D341Med (cell line): Measurements from ENCODE around the gene CDKAL1.
"Not testable (repeated sequence)": the region's sequence is repeated elsewhere in the genome, so short reads cannot be mapped to it uniquely, and the experiment has no call there.

ENCODE experiments used
- DNase-seq: peaks from one replicate; pipeline ENCODE4 v3.0.0; 2012; ENCODE audit warnings: low spot score

The CDKAL1 gene

DNA sequence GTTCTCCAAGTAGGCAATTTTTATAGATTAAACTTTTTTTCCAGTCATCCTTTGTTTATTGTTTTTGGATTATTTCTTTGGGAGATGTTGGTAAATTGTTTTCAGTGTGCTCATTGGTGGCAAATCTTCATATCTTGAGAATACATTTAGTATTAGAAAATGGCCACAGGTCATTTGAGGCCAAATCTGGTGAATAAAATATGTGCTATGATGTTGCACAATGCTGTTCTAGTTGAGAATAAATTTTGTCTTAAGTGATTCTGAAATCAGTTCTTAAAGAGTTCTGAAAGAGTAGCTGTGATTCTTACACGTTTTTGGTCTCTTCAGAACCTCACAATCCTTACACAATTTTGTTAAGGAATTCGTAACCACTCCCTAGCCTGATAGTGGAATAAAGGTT, 20.1 kb downstream of the CDKAL1 start:
- DNase-seq: no peak

DNA sequence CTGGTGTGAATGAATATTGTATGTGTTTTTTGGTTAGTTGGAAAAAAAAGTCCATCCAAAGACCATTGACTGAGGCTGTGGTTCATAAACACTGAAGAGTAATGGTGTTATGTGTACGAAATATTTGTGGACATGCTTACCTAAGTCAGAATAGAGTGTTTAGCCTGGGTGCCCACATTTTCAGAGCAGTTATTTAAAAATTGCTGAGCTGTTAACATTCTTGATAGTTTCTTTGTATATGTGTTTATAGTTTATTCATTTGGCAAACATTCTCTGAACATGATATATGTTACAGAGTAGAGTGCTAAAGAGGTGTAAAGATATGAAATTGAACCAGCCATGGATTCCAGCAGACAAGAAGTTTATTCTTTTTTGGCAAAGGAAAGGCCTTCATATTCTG, 20.6 kb downstream of the CDKAL1 start:
- DNase-seq: no peak

DNA sequence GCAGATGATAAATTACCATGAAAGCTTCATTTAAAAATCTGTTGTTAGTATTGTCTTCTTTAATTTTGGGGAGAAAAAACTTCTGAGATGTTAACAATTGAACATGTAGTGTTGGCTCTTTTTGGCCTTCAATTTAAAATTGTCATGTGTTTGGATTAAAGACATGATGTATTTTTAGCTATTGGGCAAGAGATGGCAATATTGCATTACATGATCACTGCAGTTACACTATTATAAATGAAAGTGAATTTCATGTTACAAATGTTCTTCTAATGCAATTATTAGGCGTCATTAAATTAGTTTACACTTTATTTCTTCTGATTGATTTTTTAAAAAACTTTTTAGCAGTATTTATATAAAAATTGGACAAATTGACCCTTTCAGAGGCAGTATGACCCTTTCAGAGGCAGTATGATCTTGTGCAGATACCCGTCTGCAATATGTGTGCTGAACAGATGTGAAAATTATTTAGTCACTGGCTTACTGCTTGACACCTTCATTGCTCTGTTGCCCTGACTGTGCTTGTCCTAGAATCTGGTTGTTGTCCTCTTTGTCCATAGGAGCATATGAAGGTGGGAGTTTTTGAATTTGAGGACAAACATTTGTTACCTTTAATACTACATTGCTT, 25.8 kb downstream of the CDKAL1 start:
- no peak for DNase-seq

DNA sequence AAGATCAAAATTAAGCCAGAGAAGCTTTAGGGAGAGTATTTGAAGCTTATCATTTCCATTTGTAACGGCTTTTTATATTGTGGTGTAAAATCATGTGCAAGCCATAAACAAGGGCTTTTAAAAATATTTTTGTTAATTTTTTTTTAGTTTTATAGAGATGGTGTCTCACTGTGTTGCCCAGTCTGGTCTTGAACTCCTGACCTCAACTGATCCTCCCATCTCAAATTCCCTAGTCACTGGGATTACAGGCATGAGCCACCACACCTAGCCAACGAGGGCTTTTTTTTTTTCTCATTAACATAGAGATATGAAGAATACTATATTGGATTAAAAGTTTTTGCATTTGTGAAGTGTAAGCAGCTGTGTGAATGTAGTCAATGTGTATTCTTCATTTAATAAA, 29.1 kb downstream of the CDKAL1 start:
- no peak for DNase-seq

DNA sequence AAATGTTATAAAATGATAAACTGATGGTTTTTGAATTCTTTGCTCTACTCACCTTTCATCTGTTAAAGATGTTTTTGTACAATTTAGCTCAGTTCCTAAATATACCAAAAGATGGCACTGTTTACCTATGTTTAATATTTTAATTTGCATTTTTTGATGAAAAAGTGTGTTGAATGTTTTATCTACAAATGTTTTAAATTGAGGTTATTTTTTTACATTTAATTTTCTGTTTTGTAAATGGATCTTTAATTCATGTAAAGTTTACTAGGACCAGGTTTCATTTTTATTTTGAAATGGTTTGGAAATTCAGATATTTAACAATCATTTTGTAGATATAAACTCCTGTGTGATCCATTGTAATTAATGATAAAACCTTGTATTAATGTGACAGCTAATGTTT, 30.0 kb downstream of the CDKAL1 start:
- DNase-seq: no peak

DNA sequence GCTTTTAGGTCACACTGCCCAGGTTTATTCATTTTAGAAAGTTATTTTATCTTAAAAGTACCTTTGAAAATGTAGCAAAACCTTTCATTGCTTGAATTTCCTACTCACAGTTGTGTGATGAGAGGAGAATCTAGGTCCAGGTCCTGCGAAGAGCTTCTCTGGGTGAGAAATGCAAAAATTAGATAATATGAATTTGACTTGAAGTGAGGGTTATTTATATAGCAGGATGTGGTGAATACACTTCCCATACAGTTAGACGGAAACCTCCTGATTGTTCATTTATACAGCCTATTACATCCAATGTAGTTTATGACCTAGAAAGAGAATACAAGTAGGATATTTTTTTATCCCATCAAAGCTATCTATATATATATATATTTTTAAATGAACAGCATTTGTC, 30.5 kb downstream of the CDKAL1 start:
- DNase-seq: no peak

DNA sequence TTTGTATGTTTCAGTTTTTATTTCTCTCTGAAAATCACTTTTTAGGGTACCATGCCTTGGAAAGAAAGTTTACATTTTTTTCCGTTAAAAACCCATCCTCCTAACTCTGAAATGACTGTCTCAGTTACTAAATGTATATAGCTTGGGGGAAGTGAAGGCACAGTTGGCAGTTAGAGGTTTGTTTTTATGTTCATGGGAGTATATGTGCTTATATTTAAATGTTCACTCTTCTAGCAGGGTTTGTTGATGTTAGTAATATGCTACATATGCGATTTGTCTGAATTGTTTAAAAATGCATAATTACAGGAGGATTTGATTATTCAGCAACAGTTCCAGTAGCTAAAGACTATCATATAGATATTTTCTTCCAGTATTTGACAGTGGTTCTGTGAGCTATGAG, 31.1 kb downstream of the CDKAL1 start:
- DNase-seq: no peak

DNA sequence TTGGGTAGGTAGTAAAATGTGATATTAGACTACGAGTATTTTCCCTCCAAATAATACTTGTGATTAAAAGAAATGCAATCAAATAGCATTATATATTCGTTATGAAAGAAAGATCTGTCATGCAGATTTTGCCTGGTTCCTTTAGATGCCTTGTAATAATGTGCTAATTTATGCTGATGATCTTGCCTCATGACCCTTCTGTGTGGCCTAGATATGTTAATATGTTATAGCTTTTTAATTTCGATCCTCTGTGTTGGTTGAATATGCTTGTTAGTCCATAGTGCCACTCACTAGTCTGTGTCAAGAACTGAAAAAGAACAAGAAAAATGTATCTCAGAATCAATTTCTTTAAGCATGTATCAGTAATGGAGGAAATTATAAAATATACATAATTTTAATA, 31.9 kb downstream of the CDKAL1 start:
- DNase-seq: no peak

DNA sequence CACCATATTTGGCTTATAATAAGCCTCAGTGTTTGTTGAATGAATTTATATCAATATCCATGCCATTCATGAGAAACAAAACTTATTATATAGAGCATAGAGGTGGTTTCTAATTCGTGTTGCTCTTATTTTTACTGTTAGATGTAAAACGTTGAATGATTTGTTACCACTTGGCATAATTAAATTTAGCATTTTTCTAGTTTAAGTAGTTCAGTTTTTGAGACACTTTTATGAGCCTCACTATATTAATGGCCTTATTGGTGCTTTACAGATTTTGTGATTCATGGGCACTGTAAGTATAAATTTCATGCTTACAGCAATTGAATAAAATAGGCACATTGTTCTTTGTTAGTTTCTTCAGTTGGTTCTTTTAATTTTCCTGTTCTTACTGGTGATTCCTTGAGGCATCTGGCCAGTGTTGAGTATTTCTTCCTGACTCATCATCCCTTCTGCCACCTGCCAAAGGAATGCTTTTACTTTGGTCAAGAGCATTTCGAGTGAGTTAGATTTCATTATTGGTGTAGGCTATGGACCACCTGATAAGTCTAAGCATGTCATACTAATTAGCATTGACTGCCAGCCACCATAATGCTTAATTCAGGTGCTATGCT, 34.8 kb downstream of the CDKAL1 start:
- DNase-seq: no peak

DNA sequence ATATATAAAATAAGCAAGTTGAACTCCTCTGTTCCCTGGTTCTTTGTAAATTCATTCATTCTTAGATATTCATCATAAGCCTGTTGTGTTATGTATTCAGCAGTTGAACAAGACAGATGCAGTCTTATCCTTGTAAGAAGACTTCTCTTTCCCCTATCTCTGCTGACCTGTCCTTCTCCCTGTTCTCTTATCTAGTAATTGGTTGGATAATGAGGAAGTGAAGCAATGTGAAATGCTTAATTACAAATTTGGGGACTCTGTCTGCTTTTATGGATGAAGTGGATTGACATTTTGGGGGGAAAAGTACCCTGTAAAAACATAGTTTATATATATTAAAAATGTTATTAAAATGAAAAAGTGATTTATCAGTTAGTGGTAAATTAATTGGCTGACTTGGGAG, 37.0 kb downstream of the CDKAL1 start:
- no peak for DNase-seq

DNA sequence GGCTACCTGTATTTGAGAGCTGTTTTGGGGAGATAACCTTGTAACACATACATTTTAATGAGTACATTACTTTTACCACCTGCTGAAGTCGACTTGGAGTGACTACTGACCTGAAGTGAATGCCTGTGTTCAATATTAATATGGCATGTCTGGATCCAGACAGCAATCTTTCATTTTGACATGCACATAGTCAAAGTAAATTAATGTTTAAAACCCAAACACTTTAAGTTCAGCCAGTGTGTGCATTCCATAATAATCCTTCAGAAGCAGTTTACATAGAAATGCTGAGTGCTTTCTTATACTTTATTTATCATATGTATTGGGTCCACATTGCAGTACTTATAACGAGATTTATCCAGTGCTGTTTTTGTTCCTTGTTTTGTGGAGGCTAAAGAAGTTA, 38.0 kb downstream of the CDKAL1 start:
- no peak for DNase-seq

DNA sequence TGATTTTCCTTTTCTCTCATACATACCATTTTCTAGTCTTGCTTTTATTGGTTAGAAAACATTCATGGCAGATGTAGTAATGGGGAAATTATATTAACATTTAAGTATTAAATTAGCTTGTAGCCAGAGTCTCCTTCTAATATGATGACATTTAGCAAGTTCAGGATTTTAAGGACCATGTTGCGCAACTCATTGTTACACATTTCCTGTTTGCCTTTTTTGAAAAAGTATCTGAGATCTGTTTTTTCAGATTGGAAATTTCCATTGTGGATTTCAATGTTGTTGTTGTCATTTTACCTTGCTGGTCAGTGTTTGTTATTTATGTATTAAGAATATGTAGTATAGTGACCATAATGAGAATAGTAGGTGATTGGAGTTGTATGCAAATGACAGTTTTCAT, 38.7 kb downstream of the CDKAL1 start:
- no peak for DNase-seq

DNA sequence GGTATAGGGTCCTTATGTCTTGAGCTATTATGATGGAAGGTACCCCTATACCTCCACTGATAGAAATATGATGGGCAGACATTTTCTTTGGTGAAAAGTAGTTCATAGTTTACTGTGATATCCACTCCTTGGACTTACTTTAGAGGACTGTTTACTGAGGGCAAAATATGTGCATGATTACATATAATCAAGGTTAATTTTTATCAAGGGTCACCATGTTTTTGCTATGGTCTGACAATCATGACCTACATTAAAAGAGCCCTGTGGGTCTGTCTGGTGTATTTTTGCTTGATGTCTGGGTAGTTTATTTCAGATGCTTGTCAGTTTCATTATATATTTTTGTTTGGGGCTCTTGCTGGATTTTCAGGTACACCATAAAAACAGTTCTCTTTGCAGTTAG, 40.1 kb downstream of the CDKAL1 start:
- no peak for DNase-seq

DNA sequence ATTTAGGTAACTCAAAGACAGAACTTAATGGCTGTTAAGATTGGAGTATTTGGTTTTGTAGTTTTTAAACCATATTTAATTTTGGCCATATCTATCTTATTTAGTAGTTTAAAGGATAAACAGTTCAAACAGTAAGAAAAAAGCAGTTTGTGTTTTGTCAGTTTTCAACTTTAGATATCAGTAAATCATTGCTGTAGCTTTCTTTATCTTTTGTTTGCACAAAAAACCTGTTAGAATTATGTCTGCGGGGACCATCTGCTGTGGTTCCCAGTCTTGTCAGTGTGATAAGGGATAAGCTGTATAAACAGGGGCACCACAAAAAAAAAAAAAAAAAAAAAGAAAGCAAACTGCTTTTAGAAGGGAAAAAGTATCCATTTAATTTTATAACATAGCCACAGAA, 40.9 kb downstream of the CDKAL1 start:
- DNase-seq: no peak

DNA sequence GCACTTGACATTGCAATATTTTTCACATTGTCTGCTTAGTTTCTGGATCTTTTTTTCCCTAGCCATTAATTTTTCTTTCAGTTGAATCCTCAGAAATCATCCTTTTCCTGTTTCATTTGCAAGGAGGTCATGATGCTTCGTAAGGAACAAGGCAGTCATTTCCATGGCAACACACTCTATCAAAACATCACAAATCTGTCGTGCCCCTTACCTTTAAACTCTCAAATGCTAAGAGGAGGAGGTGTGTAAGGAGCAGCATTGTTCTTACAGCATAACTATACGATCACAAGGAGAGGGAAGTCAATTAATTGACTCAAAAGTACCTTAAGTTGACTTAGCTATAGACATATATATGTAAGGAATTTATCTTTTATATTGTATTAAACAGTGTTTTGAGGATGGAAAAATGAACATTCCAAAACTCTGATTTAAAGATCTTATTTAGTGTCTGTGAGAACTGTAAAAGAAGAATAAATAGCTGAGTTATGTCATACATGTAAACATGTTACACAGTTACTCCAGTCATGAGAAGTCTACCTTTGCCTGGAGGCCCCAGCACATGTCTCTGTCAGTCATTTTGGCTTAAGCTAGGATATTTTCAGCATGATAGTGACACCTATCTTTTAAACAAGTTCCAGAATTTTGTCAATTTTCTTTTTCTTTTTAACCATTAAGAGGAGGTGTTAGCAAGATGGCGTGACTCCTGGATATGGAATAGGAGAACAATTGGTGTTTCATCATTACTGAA, 41.6 kb downstream of the CDKAL1 start:
- no peak for DNase-seq

DNA sequence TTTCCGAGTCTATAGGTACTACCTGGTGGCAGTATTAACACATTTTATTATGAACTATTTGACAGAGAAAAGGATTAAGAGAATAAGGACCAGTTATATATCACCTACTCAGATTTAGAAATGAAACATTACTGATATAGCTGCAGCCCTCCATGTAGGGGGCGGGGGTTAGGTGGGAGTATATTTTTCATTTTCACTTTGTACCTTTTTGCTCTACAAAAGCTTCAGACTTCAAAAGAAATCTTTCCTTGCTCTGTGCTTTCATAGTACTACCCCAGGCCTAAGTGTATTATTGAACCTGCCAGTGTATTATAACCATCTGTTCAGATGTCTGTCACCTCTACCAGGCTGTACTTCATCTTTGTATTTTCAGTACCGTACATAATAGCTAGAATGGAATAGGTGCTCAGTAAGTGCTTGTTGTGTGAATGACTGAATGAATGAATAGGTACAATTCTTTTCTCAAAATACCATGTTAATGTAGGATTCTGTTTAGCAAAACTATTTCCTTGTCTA, 43.0 kb downstream of the CDKAL1 start:
- no peak for DNase-seq

DNA sequence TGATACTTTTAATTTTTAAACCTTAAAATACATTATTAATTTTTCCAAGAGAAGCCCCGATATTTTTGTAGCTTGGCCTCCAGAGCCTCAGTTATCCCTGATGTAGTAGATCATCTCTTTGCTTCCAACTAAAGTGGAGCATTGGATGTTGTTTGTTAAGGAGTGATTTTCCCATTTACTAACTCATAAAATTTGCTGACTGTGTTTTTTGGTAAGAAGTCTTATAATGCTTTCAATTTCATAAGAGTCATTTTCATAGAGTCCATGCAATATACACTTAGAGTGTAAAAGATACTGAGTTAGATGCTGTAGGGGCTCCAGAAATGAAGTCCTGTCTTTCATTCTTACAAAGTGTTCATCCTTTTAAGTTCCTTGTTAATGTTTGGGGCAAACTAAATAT, 46.8 kb downstream of the CDKAL1 start:
- DNase-seq: no peak

DNA sequence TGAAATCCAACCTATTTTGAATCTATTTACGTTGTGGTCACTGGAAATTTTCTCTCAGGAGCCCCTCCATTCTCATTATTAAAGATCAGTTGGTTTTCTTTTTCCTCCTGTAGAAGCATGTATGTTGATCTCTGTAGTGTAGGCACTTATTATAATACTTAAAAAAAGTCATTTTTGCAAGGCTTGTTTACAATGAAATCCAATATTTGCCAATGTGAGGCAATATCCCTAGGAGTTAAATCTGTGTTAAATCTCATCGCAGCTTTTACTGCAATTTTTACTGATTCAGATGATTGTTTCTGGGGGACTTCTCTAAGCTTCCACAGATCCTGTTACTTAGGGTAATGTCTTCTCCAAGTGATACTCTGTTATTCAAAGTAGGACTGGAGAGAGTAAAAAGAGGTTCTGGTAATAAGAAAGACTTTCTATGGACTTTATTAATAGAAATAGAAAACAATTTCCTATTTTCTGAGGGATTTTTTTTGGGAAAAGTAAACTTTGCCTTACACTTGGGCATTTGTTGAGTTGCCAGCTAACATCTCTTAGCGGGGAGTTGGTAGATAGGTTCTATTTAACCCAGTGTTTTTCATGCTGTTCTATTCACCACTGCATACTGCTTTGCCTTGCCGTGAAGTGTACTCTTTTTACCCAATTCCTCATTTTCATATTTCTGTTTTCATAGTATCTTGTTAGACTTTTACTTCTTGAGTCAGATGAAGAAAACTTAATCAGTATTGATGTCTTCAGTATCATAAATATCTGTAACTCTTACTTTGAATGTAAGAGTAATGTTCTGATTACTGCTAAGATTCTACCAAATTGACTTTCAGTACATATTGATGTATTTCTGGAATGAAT, 48.6 kb downstream of the CDKAL1 start:
- DNase-seq: no peak

DNA sequence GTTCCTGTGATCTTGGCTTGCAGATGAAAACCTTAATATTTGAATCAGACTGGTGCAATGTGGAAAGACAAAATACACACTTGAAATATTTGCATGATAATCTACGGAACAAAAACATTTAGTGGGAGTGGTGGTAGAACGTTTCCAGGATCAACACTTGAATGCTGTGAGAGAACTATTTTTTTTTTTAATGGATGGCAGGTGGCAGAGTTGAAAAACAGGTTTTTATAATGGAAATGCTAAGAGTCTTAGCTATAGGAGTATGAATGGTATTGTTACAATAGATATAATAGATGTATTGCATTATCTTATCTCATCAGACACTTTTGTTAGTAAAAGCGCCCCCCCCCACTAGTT, 49.2 kb downstream of the CDKAL1 start:
- DNase-seq: no peak

DNA sequence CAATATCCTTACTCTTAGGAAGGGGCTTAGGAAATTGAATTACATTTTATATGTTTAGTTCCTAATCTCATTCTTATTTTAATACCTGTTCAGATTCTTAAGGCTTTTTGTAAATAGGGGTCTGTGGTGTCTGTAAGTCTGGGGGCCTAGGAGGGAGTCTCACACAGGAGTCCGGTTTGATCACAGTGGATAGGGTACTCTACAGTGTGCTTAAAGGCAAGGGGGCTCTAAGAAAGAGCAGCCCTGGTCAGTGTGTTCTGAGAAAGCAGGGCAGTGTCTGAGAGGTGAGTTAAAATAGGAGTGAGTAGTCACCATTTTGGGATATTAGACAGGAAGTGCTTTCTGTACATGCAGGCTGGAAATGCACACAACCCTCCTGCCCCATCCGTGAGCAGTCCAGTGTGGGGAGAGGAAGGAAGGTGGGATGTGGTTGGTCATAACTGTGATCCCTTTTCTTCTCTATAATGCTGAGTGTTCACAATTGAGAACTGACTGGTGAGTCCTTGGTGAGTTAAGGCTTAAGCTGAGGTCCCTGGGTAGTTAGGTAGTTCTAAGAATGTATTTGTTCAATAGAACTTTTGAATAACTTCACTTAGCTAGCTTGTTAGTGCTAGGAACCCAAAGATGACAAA, 50.0 kb downstream of the CDKAL1 start:
- DNase-seq: no peak

DNA sequence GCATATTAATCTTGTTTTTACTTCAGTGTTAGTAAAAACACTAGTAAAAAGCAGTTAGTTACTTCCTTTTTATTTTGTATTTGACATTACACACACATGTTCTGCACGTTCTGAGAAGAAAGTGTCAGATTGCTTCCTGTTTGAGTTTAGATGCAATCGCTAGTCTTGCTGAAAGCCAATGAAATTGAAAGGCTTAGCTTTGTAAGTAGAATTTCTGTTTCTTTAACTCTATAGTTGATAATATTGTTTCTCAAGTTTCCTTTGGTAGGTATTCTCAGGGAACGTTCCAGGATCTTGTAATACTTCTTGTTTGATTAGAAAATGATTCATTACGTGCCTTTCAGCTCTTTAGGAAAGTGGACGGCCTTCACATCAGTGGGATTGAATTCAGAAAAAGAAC, 55.0 kb downstream of the CDKAL1 start:
- no peak for DNase-seq

DNA sequence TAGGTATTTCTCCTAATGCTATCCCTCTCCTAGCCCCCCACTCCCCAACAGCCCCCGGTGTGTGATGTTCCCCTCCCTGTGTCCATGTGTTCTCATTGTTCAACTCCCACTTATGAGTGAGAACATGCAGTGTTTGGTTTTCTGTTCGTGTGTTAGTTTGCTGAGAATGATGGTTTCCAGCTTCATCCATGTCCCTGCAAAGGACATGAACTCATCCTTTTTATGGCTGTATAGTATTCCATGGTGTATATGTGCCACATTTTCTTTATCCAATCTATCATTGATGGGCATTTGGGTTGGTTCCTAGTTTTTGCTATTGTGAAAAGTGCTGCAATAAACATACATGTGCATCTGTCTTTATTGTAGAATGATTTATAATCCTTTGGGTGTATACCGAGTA, 56.2 kb downstream of the CDKAL1 start:
- DNase-seq: not testable (repeated sequence)
